ENCODE data around the gene THRB.

Gene THRB

GRCh38 chr3:24272408-24272807 is 222.2 kb downstream of the THRB start:
- Mint-ChIP-seq H3K9me3 (no peaks in the 10 kb centered on the region), H3K4me3 (no peak overlapping the region), H3K27ac (no peak overlapping the region), H3K36me3 (peaks cover 0 to 3% of the 10 kb centered on the region in 2 donors), H3K4me1 (no peaks in the 10 kb centered on the region), H3K27me3 (peaks cover 0 to 4% of the 10 kb centered on the region in 2 donors)
- DNase-seq (no peak), ATAC-seq (replicated peaks) (no peak)

- ATAC-seq (replicated peaks) (no peak), DNase-seq (no peak)
- Mint-ChIP-seq H3K9me3 (no peaks in the 10 kb centered on the region), H3K27ac (no peak overlapping the region), H3K36me3 (no peaks in the 10 kb centered on the region), H3K4me3 (no peak overlapping the region), H3K27me3 (peaks cover 0 to 3% of the 10 kb centered on the region in 2 donors), H3K4me1 (no peaks in the 10 kb centered on the region)
These were observed 223.4 kb downstream of the THRB start for GRCh38 chr3:24271228-24271627.

- DNase-seq (no peak), ATAC-seq (replicated peaks) (no peak)
- Mint-ChIP-seq H3K27me3 (peaks cover 0 to 4% of the 10 kb centered on the region in 2 donors), H3K4me3 (no peak overlapping the region), H3K27ac (no peak overlapping the region), H3K4me1 (no peaks in the 10 kb centered on the region), H3K36me3 (no peaks in the 10 kb centered on the region), H3K9me3 (no peaks in the 10 kb centered on the region)
These were observed 223.9 kb downstream of the THRB start for GRCh38 chr3:24270744-24271143.

- no peaks in the 10 kb centered on the region for H3K4me1 Mint-ChIP-seq
- H3K4me3 Mint-ChIP-seq, result no peak overlapping the region
- DNase-seq (no peak), ATAC-seq (replicated peaks) (no peak)
- H3K36me3 Mint-ChIP-seq, result no peaks in the 10 kb centered on the region
- H3K27ac Mint-ChIP-seq, result no peak overlapping the region
- H3K9me3 Mint-ChIP-seq, result no peaks in the 10 kb centered on the region
- peaks cover 0 to 4% of the 10 kb centered on the region in 2 donors for H3K27me3 Mint-ChIP-seq
These were observed 224.4 kb downstream of the THRB start for GRCh38 chr3:24270204-24270691.

DNA sequence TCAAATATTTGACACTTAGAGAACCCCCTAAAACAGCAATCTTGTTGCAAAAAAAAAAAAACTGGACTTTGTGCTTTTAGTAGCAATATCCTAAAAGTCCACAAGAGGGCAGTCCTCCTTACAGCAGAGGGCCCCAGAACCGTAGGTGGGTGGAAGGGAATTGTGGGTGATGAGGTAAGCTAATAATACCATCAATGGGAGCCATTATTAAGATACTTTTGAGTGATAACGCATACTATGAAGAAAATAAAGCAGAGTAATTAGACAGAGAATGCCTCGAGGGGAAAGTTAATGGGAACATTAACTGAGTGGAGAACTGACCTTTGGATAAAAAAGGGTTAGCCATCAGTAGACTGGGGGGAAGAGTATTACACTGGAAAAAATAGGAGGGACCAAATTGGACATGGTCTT is 229.9 kb downstream of the THRB start:
- DNase-seq (peak; percentile 3), ATAC-seq (replicated peaks) (peak; percentile 65 to 67)
- peaks cover 3 to 5% of the 10 kb centered on the region in 2 donors for H3K9me3 Mint-ChIP-seq
- H3K4me1 Mint-ChIP-seq, result peaks cover 0 to 4% of the 10 kb centered on the region in 2 donors
- H3K4me3 Mint-ChIP-seq, result no peak overlapping the region
- H3K36me3 Mint-ChIP-seq, result peaks cover 0 to 4% of the 10 kb centered on the region in 2 donors
- peaks cover 0 to 4% of the 10 kb centered on the region in 2 donors for H3K27me3 Mint-ChIP-seq
- H3K27ac Mint-ChIP-seq, result no peak overlapping the region

GRCh38 chr3:24264011-24264410 is 230.6 kb downstream of the THRB start:
- H3K4me3 Mint-ChIP-seq, result no peak overlapping the region
- peaks cover 0 to 4% of the 10 kb centered on the region in 2 donors for H3K36me3 Mint-ChIP-seq
- no peak for DNase-seq
- H3K27me3 Mint-ChIP-seq, result peaks cover 0 to 4% of the 10 kb centered on the region in 2 donors
- ATAC-seq (replicated peaks), result no peak
- H3K9me3 Mint-ChIP-seq, result peaks cover 3 to 5% of the 10 kb centered on the region in 2 donors
- no peak overlapping the region for H3K27ac Mint-ChIP-seq
- peaks cover 0 to 4% of the 10 kb centered on the region in 2 donors for H3K4me1 Mint-ChIP-seq

- ATAC-seq (replicated peaks) (no peak), DNase-seq (no peak)
- Mint-ChIP-seq H3K4me1 (peaks cover 0 to 4% of the 10 kb centered on the region in 2 donors), H3K9me3 (peaks cover 3 to 5% of the 10 kb centered on the region in 2 donors), H3K36me3 (peaks cover 0 to 4% of the 10 kb centered on the region in 2 donors), H3K27me3 (peaks cover 0 to 4% of the 10 kb centered on the region in 2 donors), H3K4me3 (no peak overlapping the region), H3K27ac (no peak overlapping the region)
These were observed 231.5 kb downstream of the THRB start for GRCh38 chr3:24263069-24263668.

DNA sequence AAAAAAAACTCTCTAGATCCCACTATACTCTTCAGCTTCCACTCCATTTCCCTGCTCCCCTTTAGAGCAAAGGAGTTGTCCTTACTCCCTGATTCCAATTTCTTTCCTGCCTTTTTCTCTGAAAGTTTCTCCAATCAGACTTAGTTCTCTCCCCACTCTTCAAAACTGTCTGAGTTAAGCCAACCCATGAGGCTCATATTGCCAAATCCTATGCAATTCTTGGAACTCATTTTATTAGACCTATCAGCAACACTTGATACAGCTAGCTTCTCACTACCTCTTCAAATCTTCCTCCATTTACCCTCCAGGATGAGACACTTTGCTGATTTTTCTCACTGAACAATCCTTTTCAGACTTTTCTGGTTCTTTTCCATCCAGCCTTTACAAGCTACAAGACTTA is 233.1 kb downstream of the THRB start:
- peaks cover 0 to 4% of the 10 kb centered on the region in 2 donors for H3K36me3 Mint-ChIP-seq
- H3K4me1 Mint-ChIP-seq, result peaks cover 0 to 4% of the 10 kb centered on the region in 2 donors
- no peak for ATAC-seq (replicated peaks)
- H3K27me3 Mint-ChIP-seq, result peaks cover 0 to 3% of the 10 kb centered on the region in 2 donors
- H3K4me3 Mint-ChIP-seq, result no peak overlapping the region
- peaks cover 3 to 5% of the 10 kb centered on the region in 2 donors for H3K9me3 Mint-ChIP-seq
- H3K27ac Mint-ChIP-seq, result no peak overlapping the region
- DNase-seq, result no peak

GRCh38 chr3:24259901-24260512 is 234.6 kb downstream of the THRB start:
- no peaks in the 10 kb centered on the region for H3K27me3 Mint-ChIP-seq
- H3K27ac Mint-ChIP-seq, result no peak overlapping the region
- no peak for ATAC-seq (replicated peaks)
- H3K9me3 Mint-ChIP-seq, result peaks cover 3 to 4% of the 10 kb centered on the region in 2 donors
- H3K36me3 Mint-ChIP-seq, result peaks cover 0 to 4% of the 10 kb centered on the region in 2 donors
- DNase-seq, result no peak
- H3K4me1 Mint-ChIP-seq, result peaks cover 0 to 4% of the 10 kb centered on the region in 2 donors
- no peak overlapping the region for H3K4me3 Mint-ChIP-seq

GRCh38 chr3:24258727-24259600 is 235.7 kb downstream of the THRB start:
- no peak for DNase-seq
- no peak for ATAC-seq (replicated peaks)
- Mint-ChIP-seq H3K27me3 (no peaks in the 10 kb centered on the region), H3K4me3 (no peak overlapping the region), H3K4me1 (no peaks in the 10 kb centered on the region), H3K9me3 (no peaks in the 10 kb centered on the region), H3K36me3 (no peaks in the 10 kb centered on the region), H3K27ac (no peak overlapping the region)

DNA sequence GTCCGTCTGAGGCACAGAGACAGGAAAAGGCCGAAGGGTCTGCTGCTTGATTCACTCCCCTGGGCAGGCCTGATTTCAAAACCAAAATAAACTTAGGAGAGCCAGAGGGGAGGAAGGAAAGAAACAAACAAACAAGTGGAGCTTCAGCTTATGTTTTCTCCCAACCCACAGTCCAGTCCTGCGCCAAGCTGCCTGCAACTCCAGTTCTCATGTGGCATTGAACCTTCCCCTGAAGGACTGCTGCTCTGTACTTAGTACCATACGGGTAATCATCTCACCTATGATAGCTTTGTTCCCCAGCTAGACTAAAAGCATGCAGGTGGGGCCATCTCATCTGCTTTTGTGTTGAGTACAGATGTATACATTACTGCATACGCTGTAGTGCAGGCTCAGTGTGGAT is 236.4 kb downstream of the THRB start:
- H3K36me3 Mint-ChIP-seq, result no peaks in the 10 kb centered on the region
- H3K27ac Mint-ChIP-seq, result no peak overlapping the region
- no peaks in the 10 kb centered on the region for H3K9me3 Mint-ChIP-seq
- H3K4me3 Mint-ChIP-seq, result no peak overlapping the region
- H3K27me3 Mint-ChIP-seq, result no peaks in the 10 kb centered on the region
- no peaks in the 10 kb centered on the region for H3K4me1 Mint-ChIP-seq
- DNase-seq, result no peak
- ATAC-seq (replicated peaks), result no peak

DNA sequence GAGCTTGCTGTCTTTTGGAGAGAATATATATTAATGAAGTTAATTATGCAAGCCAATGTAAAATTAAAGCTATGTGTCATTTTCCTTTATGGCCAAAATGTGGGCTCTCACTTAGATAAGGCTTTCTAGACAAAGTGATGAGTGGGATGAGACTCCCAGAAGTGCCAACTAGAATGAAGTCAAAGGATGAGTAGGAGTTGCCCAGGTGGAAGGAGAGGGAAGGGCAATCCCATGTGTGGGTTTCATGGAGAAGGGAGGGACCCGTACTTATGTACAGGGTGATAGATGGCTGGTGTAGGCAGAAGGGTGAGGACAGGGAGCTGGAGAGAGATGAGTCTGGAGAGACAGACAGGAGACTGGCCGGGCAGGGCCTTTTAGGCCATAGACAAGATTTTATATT is 239.2 kb downstream of the THRB start:
- H3K27ac Mint-ChIP-seq, result no peak overlapping the region
- H3K27me3 Mint-ChIP-seq, result no peaks in the 10 kb centered on the region
- H3K9me3 Mint-ChIP-seq, result no peaks in the 10 kb centered on the region
- ATAC-seq (replicated peaks) (no peak), DNase-seq (no peak)
- H3K4me1 Mint-ChIP-seq, result no peaks in the 10 kb centered on the region
- peaks cover 0 to 2% of the 10 kb centered on the region in 2 donors for H3K36me3 Mint-ChIP-seq
- H3K4me3 Mint-ChIP-seq, result no peak overlapping the region

DNA sequence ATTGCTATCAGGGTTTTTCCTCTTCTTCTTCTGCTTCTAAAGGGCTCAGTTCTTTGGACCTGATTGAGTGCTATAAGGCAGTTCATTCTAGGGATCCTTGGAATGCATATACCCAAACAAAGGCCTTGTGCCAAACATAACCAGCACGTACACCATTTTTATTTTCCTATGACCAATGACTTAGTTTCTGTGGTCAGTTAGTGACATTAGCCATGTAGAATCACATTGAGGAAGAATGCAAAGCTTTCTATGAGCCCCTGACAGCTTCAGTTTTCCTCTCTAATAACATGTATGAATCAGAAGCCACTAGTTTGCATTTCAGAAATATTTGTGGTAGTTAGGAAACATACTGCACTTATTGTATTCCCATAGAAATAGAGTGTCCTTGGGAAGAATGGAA is 240.0 kb downstream of the THRB start:
- H3K27me3 Mint-ChIP-seq, result no peaks in the 10 kb centered on the region
- no peak overlapping the region for H3K4me3 Mint-ChIP-seq
- H3K4me1 Mint-ChIP-seq, result no peaks in the 10 kb centered on the region
- peaks cover 0 to 2% of the 10 kb centered on the region in 2 donors for H3K36me3 Mint-ChIP-seq
- ATAC-seq (replicated peaks), result no peak
- no peak overlapping the region for H3K27ac Mint-ChIP-seq
- DNase-seq, result no peak
- H3K9me3 Mint-ChIP-seq, result no peaks in the 10 kb centered on the region

GRCh38 chr3:24253336-24253735 is 241.3 kb downstream of the THRB start:
- H3K36me3 Mint-ChIP-seq, result peaks cover 0 to 2% of the 10 kb centered on the region in 2 donors
- H3K27me3 Mint-ChIP-seq, result no peaks in the 10 kb centered on the region
- no peaks in the 10 kb centered on the region for H3K4me1 Mint-ChIP-seq
- no peaks in the 10 kb centered on the region for H3K9me3 Mint-ChIP-seq
- H3K27ac Mint-ChIP-seq, result no peak overlapping the region
- no peak overlapping the region for H3K4me3 Mint-ChIP-seq
- no peak for ATAC-seq (replicated peaks)
- no peak for DNase-seq

All from stimulated activated naive B cell treated with anti-CD40 and anti-IgM and Interleukin-4, amounts not matched to agents 10 μg/mL and 1 μg/mL and 100 μg/mL, for 72 hours (primary cell).